22Rv1 (cell line): ENCODE measurements around the gene CFAP206.

Source experiments
- ZFX ChIP-seq: fragments of 450-650 bp; IDR thresholded peaks from 2 replicates; pipeline ENCODE4 v1.6.1; 2017; ENCODE audit warnings: antibody characterized with exemption, borderline replicate concordance
- TF ChIP-seq, protein P1 (sequence below): fragments of 450-650 bp; IDR thresholded peaks from 2 replicates; pipeline ENCODE4 v1.5.1; 2017; ENCODE audit warnings: mild to moderate bottlenecking

DNA sequence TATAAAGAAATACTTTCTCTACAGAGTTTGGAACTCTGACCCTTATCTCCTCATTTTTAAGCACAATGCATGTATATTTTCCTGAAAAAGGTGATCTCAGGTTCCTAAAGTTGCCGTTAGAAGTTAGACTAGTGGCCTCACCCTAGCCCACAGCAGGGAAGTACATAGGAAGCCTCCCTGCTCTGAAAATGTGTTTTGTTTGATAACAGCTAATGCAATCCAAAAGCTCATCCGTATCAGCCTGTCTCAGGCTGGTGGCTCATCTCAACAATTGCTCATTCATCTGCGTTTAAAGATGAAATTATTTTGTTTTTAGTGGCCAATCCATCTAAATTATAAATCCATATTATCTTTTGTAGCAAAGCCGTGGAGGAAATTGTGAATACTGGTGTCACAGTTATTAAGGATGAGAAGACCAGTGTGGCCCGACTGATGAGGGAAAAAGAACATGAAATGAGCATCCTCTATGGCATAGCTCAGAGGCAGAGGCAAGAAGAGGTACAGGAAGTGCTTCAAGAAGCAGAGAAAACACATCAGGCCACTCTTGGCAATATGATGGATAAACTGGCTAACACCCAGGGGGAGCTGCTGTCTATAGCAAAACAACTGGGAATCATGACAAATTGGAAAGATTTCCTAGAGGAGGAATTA lies 43.0 kb upstream of the CFAP206 start:
- TF ChIP-seq, protein P1, sequence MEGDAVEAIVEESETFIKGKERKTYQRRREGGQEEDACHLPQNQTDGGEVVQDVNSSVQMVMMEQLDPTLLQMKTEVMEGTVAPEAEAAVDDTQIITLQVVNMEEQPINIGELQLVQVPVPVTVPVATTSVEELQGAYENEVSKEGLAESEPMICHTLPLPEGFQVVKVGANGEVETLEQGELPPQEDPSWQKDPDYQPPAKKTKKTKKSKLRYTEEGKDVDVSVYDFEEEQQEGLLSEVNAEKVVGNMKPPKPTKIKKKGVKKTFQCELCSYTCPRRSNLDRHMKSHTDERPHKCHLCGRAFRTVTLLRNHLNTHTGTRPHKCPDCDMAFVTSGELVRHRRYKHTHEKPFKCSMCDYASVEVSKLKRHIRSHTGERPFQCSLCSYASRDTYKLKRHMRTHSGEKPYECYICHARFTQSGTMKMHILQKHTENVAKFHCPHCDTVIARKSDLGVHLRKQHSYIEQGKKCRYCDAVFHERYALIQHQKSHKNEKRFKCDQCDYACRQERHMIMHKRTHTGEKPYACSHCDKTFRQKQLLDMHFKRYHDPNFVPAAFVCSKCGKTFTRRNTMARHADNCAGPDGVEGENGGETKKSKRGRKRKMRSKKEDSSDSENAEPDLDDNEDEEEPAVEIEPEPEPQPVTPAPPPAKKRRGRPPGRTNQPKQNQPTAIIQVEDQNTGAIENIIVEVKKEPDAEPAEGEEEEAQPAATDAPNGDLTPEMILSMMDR: no peak
- TF ChIP-seq ZFX: no peak
